Endothelial cell of umbilical vein (primary cell): Measurements from ENCODE around the gene HTT-AS. TPM values are rescaled to one million over a fixed set of nuclear protein-coding genes. Genes with fewer than 3 reads are reported as not detected.

ENCODE experiments used
- BruUV-seq: library from RNA; stranded (reverse); fragments of 400-500 nt; replicated peaks from 2 replicates; lab custom pipeline; 2021; lab: Mats Ljungman, UMichigan
- CTCF ChIA-PET: fragments of 300-600, 350-600 bp; sonication (Branson Sonifier 250); formaldehyde crosslinking; loops from one replicate; lab custom pipeline; 2021; ENCODE audit warnings: antibody characterized with exemption, inconsistent platforms; lab: Charles Lee
- POLR2A ChIA-PET: fragments of 300-600, 350-600 bp; sonication (Branson Sonifier 250); formaldehyde crosslinking; loops from one replicate; lab custom pipeline; 2021; ENCODE audit warnings: antibody characterized with exemption, inconsistent platforms; lab: Charles Lee
- DNase-seq: peaks from one replicate; pipeline ENCODE4 v3.0.0-alpha.2; 2011; ENCODE audit warnings: low read depth, low spot score
- FAIRE-seq: peaks from 2 replicates; lab custom pipeline; 2011; peaks lifted over from hg19 to GRCh38; lab: Jason Lieb, UNC
- H2AFZ ChIP-seq: 2 replicates; pipeline ENCODE4 v1.6.0; 2012; ENCODE audit warnings: low read depth, low read length, control low read depth, inconsistent platforms
- H3K27ac ChIP-seq: 2 replicates; pipeline ENCODE4 v1.5.1; 2011; ENCODE audit warnings: low read depth, mild to moderate bottlenecking, control low read depth, low read length, moderate library complexity; ENCODE audit not compliant: insufficient read depth
- H3K27me3 ChIP-seq, 2 experiments: 2 replicates each; pipeline versions ENCODE4 v1.6.0 to v1.6.1; 2011; ENCODE audit warnings: low read length in 2 of 2, mixed read lengths in 1 of 2; ENCODE audit not compliant: control insufficient read depth in 2 of 2, insufficient read depth in 2 of 2
- H3K36me3 ChIP-seq, 2 experiments: 2 replicates in 1 of 2; 3 replicates in 1 of 2; pipeline ENCODE4 v1.5.1; 2011; ENCODE audit warnings: low read length in 2 of 2, mild to moderate bottlenecking in 1 of 2, moderate library complexity in 1 of 2; ENCODE audit not compliant: control insufficient read depth in 2 of 2, insufficient read depth in 2 of 2; ENCODE audit errors: extremely low read depth in 1 of 2
- H3K4me1 ChIP-seq: 3 replicates; pipeline ENCODE4 v1.5.1; 2011; ENCODE audit warnings: mild to moderate bottlenecking, low read length; ENCODE audit not compliant: control insufficient read depth, insufficient read depth; ENCODE audit errors: extremely low read depth
- H3K4me2 ChIP-seq: 2 replicates; pipeline ENCODE4 v1.6.1; 2011; ENCODE audit warnings: low read length, control low read depth, mixed read lengths; ENCODE audit not compliant: insufficient read depth
- H3K4me3 ChIP-seq, 3 experiments: fragments of 200-600 bp in 1 of 3; sonication (generic), shearing (Covaris generic) in 1 of 3; replicated peaks in 1 of 3; 2 replicates each; pipeline ENCODE4 v1.5.1; 2011 to 2016; ENCODE audit warnings: control low read depth in 3 of 3, low read length in 3 of 3, mild to moderate bottlenecking in 2 of 3, inconsistent platforms in 1 of 3, low read depth in 1 of 3, moderate library complexity in 1 of 3; ENCODE audit not compliant: insufficient read depth in 1 of 3
- H3K79me2 ChIP-seq: 2 replicates; pipeline ENCODE4 v1.6.0; 2012; ENCODE audit warnings: low read length, inconsistent platforms; ENCODE audit not compliant: control insufficient read depth, insufficient read depth
- H3K9ac ChIP-seq: replicated peaks from 2 replicates; pipeline ENCODE3; 2011; ENCODE audit warnings: low read length, control low read depth; ENCODE audit not compliant: insufficient read depth; ENCODE audit errors: extremely low read depth
- H3K9me1 ChIP-seq: replicated peaks from 3 replicates; pipeline ENCODE4 v1.6.0; 2011; ENCODE audit warnings: mild to moderate bottlenecking, low read length; ENCODE audit not compliant: control insufficient read depth, insufficient read depth; ENCODE audit errors: extremely low read depth
- H3K9me3 ChIP-seq: replicated peaks from 2 replicates; pipeline ENCODE4 v1.5.1; 2012; ENCODE audit warnings: low read length, inconsistent platforms; ENCODE audit not compliant: control insufficient read depth, insufficient read depth
- H4K20me1 ChIP-seq: replicated peaks from 2 replicates; pipeline ENCODE3; 2011; ENCODE audit warnings: mild to moderate bottlenecking, low read length; ENCODE audit not compliant: control insufficient read depth, insufficient read depth; ENCODE audit errors: extremely low read depth
- EZH2 ChIP-seq: IDR thresholded peaks from 2 replicates; pipeline ENCODE4 v1.6.1; 2012; ENCODE audit warnings: borderline replicate concordance, low read depth, mild to moderate bottlenecking, moderate library complexity, low read length, inconsistent platforms; ENCODE audit not compliant: severe bottlenecking
- FOS ChIP-seq: IDR thresholded peaks from 2 replicates; pipeline ENCODE4 v1.6.1; 2011; ENCODE audit warnings: mild to moderate bottlenecking, low read length, moderate library complexity, borderline replicate concordance; ENCODE audit not compliant: insufficient read depth
- GATA2 ChIP-seq: IDR thresholded peaks from 2 replicates; pipeline ENCODE4 v1.7.0; 2011; ENCODE audit warnings: low read depth, mild to moderate bottlenecking, moderate library complexity, mixed read lengths, low read length; ENCODE audit not compliant: insufficient read length, insufficient read depth
- JUN ChIP-seq: IDR thresholded peaks from 2 replicates; pipeline ENCODE4 v1.6.1; 2011; ENCODE audit warnings: borderline replicate concordance, low read depth; ENCODE audit not compliant: insufficient read length, insufficient read depth
- POLR2A ChIP-seq: IDR thresholded peaks from 2 replicates; pipeline ENCODE4 v1.6.1; 2012; ENCODE audit warnings: low read depth, mild to moderate bottlenecking, control low read depth, low read length
- POLR2AphosphoS5 ChIP-seq: IDR thresholded peaks from 2 replicates; pipeline ENCODE4 v1.6.1; 2012; ENCODE audit warnings: low read depth, mild to moderate bottlenecking, control low read depth, low read length, moderate library complexity; ENCODE audit not compliant: insufficient read depth
- dilution Hi-C: fragments of 300-500 bp; cut with MboI; formaldehyde crosslinking; loops from one replicate; pipeline ENCODE4 v1.15.0; 2019; ENCODE audit warnings: low sequenced_read_pairs; ENCODE audit not compliant: extremely low pct_ligation_motif_present
- intact Hi-C: fragments of 100-400 bp; cut with micrococcal nuclease; formaldehyde crosslinking; loops from one replicate; pipeline ENCODE4 v1.10.0; 2022
- polyA plus RNA-seq, 4 experiments: library from polyadenylated mRNA; depleted of rRNA in 3 of 4; stranded (reverse) in 3 of 4; unstranded in 1 of 4; fragments of >200 nt; gene quantifications; 2 replicates each; pipeline versions ENCODE4 v1.2.1 to v1.2.3, GENCODE V29; 2011 to 2012; ENCODE audit warnings: missing spikeins in 1 of 4
- total RNA-seq: library from RNA; stranded (reverse); gene quantifications from 2 replicates; pipeline ENCODE4 v1.2.3, GENCODE V29; 2021
- TF ChIP-seq, protein P1 (sequence below), 2 donors: IDR thresholded peaks; 1 replicate in 1 of 2; 2 replicates in 1 of 2; pipeline ENCODE4 v1.5.1; 2011; ENCODE audit warnings: low read length in 2 of 2, mild to moderate bottlenecking in 2 of 2, moderate library complexity in 2 of 2, control low read depth in 1 of 2, inconsistent platforms in 1 of 2, low read depth in 1 of 2; ENCODE audit not compliant: insufficient read depth in 1 of 2; ENCODE audit errors: extremely low read depth in 1 of 2
- TF ChIP-seq, protein P2 (sequence below): IDR thresholded peaks from 2 replicates; pipeline ENCODE4 v1.6.1; 2011; ENCODE audit not compliant: insufficient read depth, insufficient read length

HTT-AS gene
- total and polyA plus RNA-seq, 2 donors (not counting 3 experiments of a cell fraction or from before 2014, with no cell fraction given), result not detected

DNA sequence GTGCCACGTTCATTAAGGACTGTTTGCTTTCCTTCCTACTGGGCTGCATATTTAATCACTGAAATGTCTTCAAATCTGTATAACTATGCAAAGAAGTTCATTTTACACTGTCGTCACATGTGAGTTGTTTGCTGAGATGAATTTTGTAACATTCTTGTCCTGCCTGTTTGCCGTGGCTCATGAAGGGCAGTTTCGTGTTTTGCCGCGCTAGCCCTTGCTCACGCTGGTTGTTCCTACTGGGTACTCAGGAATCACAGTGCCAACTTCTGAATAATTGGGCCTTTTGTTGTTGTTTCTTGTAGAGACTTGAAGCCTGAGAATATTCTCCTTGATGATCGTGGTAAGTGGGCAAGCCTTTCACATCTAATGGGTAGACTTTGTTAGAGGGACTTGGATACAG is 52.2 kb downstream of the HTT-AS start:
- H4K20me1 ChIP-seq, result no peaks in the 10 kb centered on the region
- FAIRE-seq, result no peak
- no peak overlapping the region for H3K27ac ChIP-seq
- no peaks in the 10 kb centered on the region for H3K4me1 ChIP-seq
- H3K4me2 ChIP-seq, result no peak overlapping the region
- intact Hi-C loops, result no loop called here
- no peaks in the 10 kb centered on the region for H3K79me2 ChIP-seq
- ChIA-PET CTCF (no interaction called here), POLR2A (no interaction called here)
- dilution Hi-C loops, result no loop called here
- no TSS peak for BruUV-seq
- peaks cover 2 to 5% of the 10 kb centered on the region in 2 experiments for H3K27me3 ChIP-seq
- H3K36me3 ChIP-seq, result no peaks in the 10 kb centered on the region
- no peak overlapping the region for H2AFZ ChIP-seq
- no peak overlapping the region for H3K9ac ChIP-seq
- DNase-seq, result no peak
- H3K9me3 ChIP-seq, result no peaks in the 10 kb centered on the region
- no peaks in the 10 kb centered on the region for H3K9me1 ChIP-seq
- H3K4me3 ChIP-seq, result no peak overlapping the region
- TF ChIP-seq, protein P1, sequence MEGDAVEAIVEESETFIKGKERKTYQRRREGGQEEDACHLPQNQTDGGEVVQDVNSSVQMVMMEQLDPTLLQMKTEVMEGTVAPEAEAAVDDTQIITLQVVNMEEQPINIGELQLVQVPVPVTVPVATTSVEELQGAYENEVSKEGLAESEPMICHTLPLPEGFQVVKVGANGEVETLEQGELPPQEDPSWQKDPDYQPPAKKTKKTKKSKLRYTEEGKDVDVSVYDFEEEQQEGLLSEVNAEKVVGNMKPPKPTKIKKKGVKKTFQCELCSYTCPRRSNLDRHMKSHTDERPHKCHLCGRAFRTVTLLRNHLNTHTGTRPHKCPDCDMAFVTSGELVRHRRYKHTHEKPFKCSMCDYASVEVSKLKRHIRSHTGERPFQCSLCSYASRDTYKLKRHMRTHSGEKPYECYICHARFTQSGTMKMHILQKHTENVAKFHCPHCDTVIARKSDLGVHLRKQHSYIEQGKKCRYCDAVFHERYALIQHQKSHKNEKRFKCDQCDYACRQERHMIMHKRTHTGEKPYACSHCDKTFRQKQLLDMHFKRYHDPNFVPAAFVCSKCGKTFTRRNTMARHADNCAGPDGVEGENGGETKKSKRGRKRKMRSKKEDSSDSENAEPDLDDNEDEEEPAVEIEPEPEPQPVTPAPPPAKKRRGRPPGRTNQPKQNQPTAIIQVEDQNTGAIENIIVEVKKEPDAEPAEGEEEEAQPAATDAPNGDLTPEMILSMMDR (IDR thresholded peaks at IDR 0.05; ENCODE audit: extremely low read depth in 1 of 2, insufficient read depth in 1 of 2, low read depth in 1 of 2, low read length in 2 of 2), result no peak
- TF ChIP-seq GATA2, result no peak
- TF ChIP-seq EZH2, result no peak
- TF ChIP-seq POLR2A, result no peak

DNA sequence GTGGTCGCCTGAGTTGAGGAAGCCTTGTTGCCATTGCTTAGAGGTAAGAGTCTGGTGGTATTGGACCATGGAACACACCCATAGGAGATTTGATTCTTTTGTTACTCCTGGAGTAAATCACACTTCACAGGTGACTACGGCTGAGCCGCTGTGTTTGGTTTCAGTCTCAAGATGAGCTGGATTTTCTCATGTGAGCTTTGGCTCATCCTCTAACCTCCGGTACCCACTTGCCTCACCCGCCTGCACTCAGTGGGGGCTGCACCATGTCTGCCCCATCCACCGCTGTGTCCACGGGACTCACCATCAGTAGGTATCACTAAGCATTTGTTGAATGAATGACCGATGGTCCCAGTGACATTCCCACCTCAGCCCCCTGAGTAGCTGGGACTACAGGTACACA is 52.7 kb downstream of the HTT-AS start:
- ChIA-PET CTCF (no interaction called here), POLR2A (no interaction called here)
- no peak overlapping the region for H3K9ac ChIP-seq
- H2AFZ ChIP-seq, result no peak overlapping the region
- BruUV-seq, result no TSS peak
- H3K4me1 ChIP-seq, result no peaks in the 10 kb centered on the region
- dilution Hi-C loops (no loop called here), intact Hi-C loops (no loop called here)
- no peak overlapping the region for H3K4me3 ChIP-seq
- DNase-seq, result no peak
- no peaks in the 10 kb centered on the region for H3K9me1 ChIP-seq
- H3K27me3 ChIP-seq, result peaks cover 2 to 5% of the 10 kb centered on the region in 2 experiments
- H3K9me3 ChIP-seq, result no peaks in the 10 kb centered on the region
- FAIRE-seq, result no peak
- H4K20me1 ChIP-seq, result no peaks in the 10 kb centered on the region
- TF ChIP-seq POLR2A (no peak), JUN (no peak), FOS (no peak), POLR2AphosphoS5 (no peak)
- TF ChIP-seq, protein P2, sequence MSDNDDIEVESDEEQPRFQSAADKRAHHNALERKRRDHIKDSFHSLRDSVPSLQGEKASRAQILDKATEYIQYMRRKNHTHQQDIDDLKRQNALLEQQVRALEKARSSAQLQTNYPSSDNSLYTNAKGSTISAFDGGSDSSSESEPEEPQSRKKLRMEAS, result no peak
- TF ChIP-seq, protein P1 (IDR thresholded peaks at IDR 0.05; ENCODE audit: extremely low read depth in 1 of 2, insufficient read depth in 1 of 2, low read depth in 1 of 2, low read length in 2 of 2), result no peak
- no peaks in the 10 kb centered on the region for H3K79me2 ChIP-seq
- H3K27ac ChIP-seq, result no peak overlapping the region
- no peaks in the 10 kb centered on the region for H3K36me3 ChIP-seq
- no peak overlapping the region for H3K4me2 ChIP-seq
